OCI-LY7 (cell line): ENCODE measurements around the gene SH3BP5L. TPM values are rescaled to one million over a fixed set of nuclear protein-coding genes. Genes with fewer than 3 reads are reported as not detected.
A peak's percentile ranks its signal among the peaks of the same experiment; 100 is the strongest.

Source experiments
- BruUV-seq: library from RNA; stranded (reverse); fragments of 400-500 nt; replicated peaks from 2 replicates; lab custom pipeline; 2021; lab: Mats Ljungman, UMichigan
- CTCF ChIA-PET: fragments of 300-600 bp; sonication (Branson Sonifier 250); formaldehyde crosslinking; loops from one replicate; lab custom pipeline; 2022; ENCODE audit warnings: antibody characterized with exemption; ENCODE audit not compliant: unreplicated experiment; lab: Charles Lee
- POLR2A ChIA-PET: fragments of 300-600 bp; sonication (Branson Sonifier 250); formaldehyde crosslinking; loops from one replicate; lab custom pipeline; 2022; ENCODE audit warnings: antibody characterized with exemption; lab: Charles Lee
- DNase-seq: peaks from one replicate; pipeline ENCODE4 v3.0.0-alpha.2; 2015; ENCODE audit warnings: low spot score
- H2AFZ ChIP-seq: fragments of 200-600 bp; sonication (generic), shearing (Covaris generic); 2 replicates; pipeline ENCODE4 v1.6.1; 2014; ENCODE audit warnings: mild to moderate bottlenecking, antibody characterized with exemption, low read length, moderate library complexity
- H3K27ac ChIP-seq: fragments of 200-600 bp; sonication (generic); 2 replicates; pipeline ENCODE4 v1.5.1; 2014; ENCODE audit warnings: mixed run types, low read depth, mild to moderate bottlenecking, moderate library complexity, low read length, inconsistent platforms; ENCODE audit not compliant: poor library complexity, severe bottlenecking
- H3K36me3 ChIP-seq: fragments of 200-600 bp; sonication (generic); 2 replicates; pipeline ENCODE4 v1.6.1; 2014; ENCODE audit warnings: mild to moderate bottlenecking, antibody characterized with exemption, low read length, moderate library complexity, mixed read lengths; ENCODE audit not compliant: insufficient read depth
- H3K4me1 ChIP-seq: fragments of 200-600 bp; sonication (generic); 2 replicates; pipeline ENCODE4 v1.5.1; 2014; ENCODE audit warnings: mild to moderate bottlenecking, low read length; ENCODE audit not compliant: insufficient read depth, poor library complexity, severe bottlenecking
- H3K4me2 ChIP-seq: fragments of 200-600 bp; sonication (generic); 2 replicates; pipeline ENCODE4 v1.6.1; 2014; ENCODE audit warnings: mild to moderate bottlenecking, low read length
- H3K4me3 ChIP-seq: fragments of 200-600 bp; sonication (generic); 2 replicates; pipeline ENCODE4 v1.5.1; 2014; ENCODE audit warnings: mild to moderate bottlenecking, low read depth, low read length; ENCODE audit not compliant: poor library complexity, severe bottlenecking
- H3K79me2 ChIP-seq: fragments of 200-600 bp; sonication (generic); 2 replicates; pipeline ENCODE4 v1.6.1; 2016; ENCODE audit warnings: low read depth, mild to moderate bottlenecking, low read length, moderate library complexity, mixed read lengths; ENCODE audit not compliant: insufficient read depth
- H3K9me2 ChIP-seq: fragments of 200-600 bp; sonication (generic); 2 replicates; pipeline ENCODE4 v1.6.1; 2016; ENCODE audit warnings: mild to moderate bottlenecking, low read length, mixed read lengths; ENCODE audit not compliant: insufficient read depth
- H3K9me3 ChIP-seq: fragments of 200-600 bp; sonication (generic); 2 replicates; pipeline ENCODE4 v1.6.1; 2014; ENCODE audit warnings: mild to moderate bottlenecking, mixed run types, low read length, mixed read lengths
- H4K20me1 ChIP-seq: fragments of 200-600 bp; sonication (generic); 2 replicates; pipeline ENCODE4 v1.6.1; 2014; ENCODE audit warnings: mild to moderate bottlenecking, antibody characterized with exemption, low read length, moderate library complexity, mixed read lengths; ENCODE audit not compliant: insufficient read depth
- EZH2phosphoT487 ChIP-seq: fragments of 200-600 bp; sonication (generic); IDR thresholded peaks from 2 replicates; pipeline ENCODE4 v1.6.1; 2018; ENCODE audit warnings: low read depth, borderline replicate concordance, mild to moderate bottlenecking, mixed run types, antibody characterized with exemption, low read length, moderate library complexity, mixed read lengths
- intact Hi-C: fragments of 100-400 bp; cut with micrococcal nuclease; formaldehyde crosslinking; loops from one replicate; pipeline ENCODE4 v1.10.0; 2022; ENCODE audit not compliant: unreplicated experiment
- total RNA-seq, 2 experiments: library from RNA; depleted of rRNA in 1 of 2; stranded (reverse); fragments of >200 nt in 1 of 2; shearing (Covaris generic) in 1 of 2; gene quantifications; 2 replicates each; pipeline ENCODE4 v1.2.3, GENCODE V29; 2014 to 2022
- TF ChIP-seq, protein P1 (sequence below): fragments of 200-600 bp; sonication (generic); conservative IDR thresholded peaks from 2 replicates; pipeline ENCODE4 v1.5.1; 2014; ENCODE audit warnings: mild to moderate bottlenecking, antibody characterized with exemption, low read length, moderate library complexity, mixed read lengths

The SH3BP5L gene
- total RNA-seq, 2 experiments from 2014 or later = 16.9 to 21.8 TPM

DNA sequence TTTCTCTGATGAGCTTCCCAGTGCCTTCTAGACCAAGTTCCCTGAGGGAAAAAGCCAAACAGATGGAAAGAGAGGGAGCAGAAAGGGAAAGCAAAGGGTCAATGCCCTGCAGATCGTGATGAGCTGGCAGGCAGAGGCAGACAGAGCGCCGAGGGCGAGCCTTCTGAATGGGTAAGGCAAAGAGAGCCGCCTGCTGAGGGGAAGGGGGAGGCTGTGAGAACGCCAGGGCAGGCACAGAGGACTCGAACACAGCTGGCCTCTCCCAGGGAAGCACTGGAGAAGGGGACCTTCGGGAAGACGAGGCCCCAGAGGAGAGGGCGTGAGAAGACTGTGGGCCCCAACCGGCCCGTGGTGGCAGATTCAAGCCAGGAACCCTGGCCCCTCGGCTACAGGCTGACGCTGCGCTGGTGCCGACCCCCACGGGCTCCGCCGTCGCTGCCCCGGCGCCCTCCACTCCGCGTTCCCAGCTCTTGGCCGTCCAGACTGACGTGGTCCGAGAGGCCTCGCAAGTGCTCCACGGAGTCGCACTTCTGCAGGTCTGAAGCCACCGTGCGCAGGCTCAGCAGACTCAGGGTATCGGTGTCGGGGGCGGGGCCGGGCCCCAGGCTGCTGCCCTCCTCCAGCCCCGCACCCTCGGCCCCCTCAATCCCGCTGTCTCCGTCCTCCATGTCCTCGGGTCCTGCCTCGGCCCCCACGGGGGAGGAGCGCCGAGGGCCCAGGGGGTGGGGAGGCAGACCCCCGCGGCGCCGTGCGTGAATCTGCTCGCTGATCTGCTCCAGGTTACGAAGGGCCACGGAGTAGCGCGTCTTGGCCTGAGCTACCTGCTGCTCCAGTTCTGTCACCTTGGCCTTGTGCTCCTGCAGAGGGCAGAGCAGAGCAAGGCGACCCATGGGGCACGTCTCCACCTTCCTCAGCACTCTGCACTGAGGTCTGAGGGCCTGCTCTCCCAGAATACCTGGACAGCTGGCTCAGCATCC lies 13.9 kb downstream of the SH3BP5L start:
- TF ChIP-seq EZH2phosphoT487 = no peak
- TF ChIP-seq, protein P1, sequence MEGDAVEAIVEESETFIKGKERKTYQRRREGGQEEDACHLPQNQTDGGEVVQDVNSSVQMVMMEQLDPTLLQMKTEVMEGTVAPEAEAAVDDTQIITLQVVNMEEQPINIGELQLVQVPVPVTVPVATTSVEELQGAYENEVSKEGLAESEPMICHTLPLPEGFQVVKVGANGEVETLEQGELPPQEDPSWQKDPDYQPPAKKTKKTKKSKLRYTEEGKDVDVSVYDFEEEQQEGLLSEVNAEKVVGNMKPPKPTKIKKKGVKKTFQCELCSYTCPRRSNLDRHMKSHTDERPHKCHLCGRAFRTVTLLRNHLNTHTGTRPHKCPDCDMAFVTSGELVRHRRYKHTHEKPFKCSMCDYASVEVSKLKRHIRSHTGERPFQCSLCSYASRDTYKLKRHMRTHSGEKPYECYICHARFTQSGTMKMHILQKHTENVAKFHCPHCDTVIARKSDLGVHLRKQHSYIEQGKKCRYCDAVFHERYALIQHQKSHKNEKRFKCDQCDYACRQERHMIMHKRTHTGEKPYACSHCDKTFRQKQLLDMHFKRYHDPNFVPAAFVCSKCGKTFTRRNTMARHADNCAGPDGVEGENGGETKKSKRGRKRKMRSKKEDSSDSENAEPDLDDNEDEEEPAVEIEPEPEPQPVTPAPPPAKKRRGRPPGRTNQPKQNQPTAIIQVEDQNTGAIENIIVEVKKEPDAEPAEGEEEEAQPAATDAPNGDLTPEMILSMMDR = 0 out of 2 replicates have a peak, but pooled peaks have one; percentile 21
- BruUV-seq = no TSS peak
- peaks cover 35% of the 10 kb centered on the region for H3K36me3 ChIP-seq
- H3K27ac ChIP-seq = no peak overlapping the region
- no peak overlapping the region for H3K4me2 ChIP-seq
- no peak overlapping the region for H2AFZ ChIP-seq
- no peaks in the 10 kb centered on the region for H4K20me1 ChIP-seq
- H3K79me2 ChIP-seq = no peaks in the 10 kb centered on the region
- H3K9me3 ChIP-seq = no peaks in the 10 kb centered on the region
- no peak overlapping the region for H3K4me3 ChIP-seq
- POLR2A ChIA-PET = no interaction called here
- CTCF ChIA-PET = no interaction called here
- DNase-seq = no peak
- H3K9me2 ChIP-seq = no peaks in the 10 kb centered on the region
- intact Hi-C loops = no loop called here
- no peaks in the 10 kb centered on the region for H3K4me1 ChIP-seq

DNA sequence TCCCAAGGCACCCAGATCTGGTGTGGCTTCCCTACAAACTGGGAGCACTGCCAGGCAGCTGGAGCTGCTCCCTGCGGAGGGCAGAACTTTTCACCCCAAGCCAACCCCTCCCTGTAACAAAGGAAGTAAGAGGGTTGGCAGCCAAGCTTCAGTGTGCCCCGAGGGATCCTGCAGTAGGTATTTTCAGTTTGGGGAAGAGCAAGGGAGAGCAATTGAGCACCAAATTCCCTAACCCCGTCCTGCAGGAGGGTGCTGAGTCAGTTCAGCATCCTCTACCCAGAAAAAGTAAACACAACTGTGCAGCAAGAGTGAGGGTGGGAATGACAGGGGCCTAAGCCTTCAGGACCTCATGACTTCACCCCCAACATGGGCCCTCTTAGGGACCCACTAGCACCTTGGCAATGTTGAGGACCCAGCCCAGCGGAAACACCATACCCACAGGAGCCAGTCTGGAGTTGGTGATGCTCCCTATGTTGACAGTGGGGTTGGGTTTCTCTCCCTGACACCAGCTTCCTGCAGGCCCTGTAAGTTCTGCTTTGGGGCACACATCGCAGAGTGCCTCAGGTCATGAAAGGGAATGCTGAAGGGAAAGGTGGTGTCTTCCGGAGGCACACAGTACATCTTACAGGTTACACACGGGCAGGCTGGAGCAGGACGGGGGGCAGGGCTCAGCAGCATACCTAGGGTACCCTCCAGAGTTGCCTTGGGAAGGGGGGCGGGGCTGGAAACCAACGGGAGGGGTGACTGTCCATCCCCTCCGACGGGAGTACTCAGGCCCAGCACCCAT lies 14.8 kb downstream of the SH3BP5L start:
- no peak overlapping the region for H3K27ac ChIP-seq
- H3K4me3 ChIP-seq = no peak overlapping the region
- DNase-seq = no peak
- H3K9me2 ChIP-seq = no peaks in the 10 kb centered on the region
- H4K20me1 ChIP-seq = no peaks in the 10 kb centered on the region
- POLR2A ChIA-PET = no interaction called here
- CTCF ChIA-PET = no interaction called here
- no peak overlapping the region for H3K4me2 ChIP-seq
- no peak overlapping the region for H2AFZ ChIP-seq
- no peaks in the 10 kb centered on the region for H3K9me3 ChIP-seq
- BruUV-seq = no TSS peak
- intact Hi-C loops = no loop called here
- TF ChIP-seq, protein P1 = no peak
- TF ChIP-seq EZH2phosphoT487 = no peak
- no peaks in the 10 kb centered on the region for H3K79me2 ChIP-seq
- peaks cover 7% of the 10 kb centered on the region for H3K4me1 ChIP-seq
- peaks cover 30% of the 10 kb centered on the region for H3K36me3 ChIP-seq
